ENCODE measurements around the gene ABHD2.

Gene ABHD2

DNA sequence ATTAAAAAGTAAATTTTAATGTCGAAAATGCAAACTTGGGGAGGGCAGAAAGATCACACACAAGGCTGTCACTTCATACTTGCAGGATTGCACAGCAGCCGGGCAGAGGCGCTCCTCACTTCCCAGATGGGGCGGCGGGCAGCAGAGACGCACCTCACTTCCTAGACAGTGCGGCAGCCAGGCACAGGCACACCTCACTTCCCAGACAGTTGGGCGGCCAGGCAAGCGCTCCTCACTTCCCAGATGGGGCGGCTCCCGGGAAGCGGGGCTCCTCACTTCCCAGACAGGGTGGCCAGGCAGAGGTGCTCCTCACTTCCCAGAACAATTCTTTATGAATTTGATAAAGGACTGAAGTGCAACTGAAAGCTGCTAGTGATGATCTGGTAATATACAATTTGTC, 111.9 kb downstream of the ABHD2 start:
- in situ Hi-C loops (cut with HindIII; ENCODE audit: low sequenced_read_pairs): no loop called here
- TF ChIP-seq, protein P1, sequence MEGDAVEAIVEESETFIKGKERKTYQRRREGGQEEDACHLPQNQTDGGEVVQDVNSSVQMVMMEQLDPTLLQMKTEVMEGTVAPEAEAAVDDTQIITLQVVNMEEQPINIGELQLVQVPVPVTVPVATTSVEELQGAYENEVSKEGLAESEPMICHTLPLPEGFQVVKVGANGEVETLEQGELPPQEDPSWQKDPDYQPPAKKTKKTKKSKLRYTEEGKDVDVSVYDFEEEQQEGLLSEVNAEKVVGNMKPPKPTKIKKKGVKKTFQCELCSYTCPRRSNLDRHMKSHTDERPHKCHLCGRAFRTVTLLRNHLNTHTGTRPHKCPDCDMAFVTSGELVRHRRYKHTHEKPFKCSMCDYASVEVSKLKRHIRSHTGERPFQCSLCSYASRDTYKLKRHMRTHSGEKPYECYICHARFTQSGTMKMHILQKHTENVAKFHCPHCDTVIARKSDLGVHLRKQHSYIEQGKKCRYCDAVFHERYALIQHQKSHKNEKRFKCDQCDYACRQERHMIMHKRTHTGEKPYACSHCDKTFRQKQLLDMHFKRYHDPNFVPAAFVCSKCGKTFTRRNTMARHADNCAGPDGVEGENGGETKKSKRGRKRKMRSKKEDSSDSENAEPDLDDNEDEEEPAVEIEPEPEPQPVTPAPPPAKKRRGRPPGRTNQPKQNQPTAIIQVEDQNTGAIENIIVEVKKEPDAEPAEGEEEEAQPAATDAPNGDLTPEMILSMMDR (IDR thresholded peaks at IDR 0.05; ENCODE audit: low read depth, low read length): no peak
- no peak for DNase-seq (ENCODE audit: low read depth, low spot score)
- no peak overlapping the region for H3K4me3 ChIP-seq (ENCODE audit: low read depth, low read length)

DNA sequence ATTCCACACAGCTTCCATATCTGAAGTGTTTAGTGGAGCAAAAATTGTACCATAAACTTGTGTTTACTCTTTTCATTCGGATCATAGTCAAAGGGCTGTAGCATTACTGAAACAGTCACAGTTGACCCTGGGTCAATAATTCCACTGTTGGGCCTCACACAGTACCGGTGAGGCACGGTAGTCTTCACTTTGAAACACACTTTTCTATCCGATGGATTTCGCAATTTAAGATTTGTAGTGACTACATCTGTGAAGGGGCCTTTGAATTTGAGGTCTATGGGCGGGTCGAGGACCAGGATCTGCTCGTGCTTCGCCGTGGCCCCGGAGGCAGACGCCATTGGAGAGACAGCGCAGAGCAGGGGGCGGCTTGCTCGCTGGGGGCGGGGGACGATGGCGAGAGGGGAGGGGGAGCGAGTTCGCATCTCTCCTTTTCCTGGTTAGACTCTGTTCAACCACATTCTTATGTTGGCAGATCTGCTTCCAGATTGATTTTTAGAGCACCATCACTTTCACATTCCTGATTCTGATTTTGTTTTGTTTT, 113.3 kb downstream of the ABHD2 start:
- TF ChIP-seq, protein P1 (IDR thresholded peaks at IDR 0.05; ENCODE audit: low read depth, low read length): no peak
- no peak for DNase-seq (ENCODE audit: low read depth, low spot score)
- in situ Hi-C loops (cut with HindIII; ENCODE audit: low sequenced_read_pairs): no loop called here
- H3K4me3 ChIP-seq (ENCODE audit: low read depth, low read length): no peak overlapping the region

DNA sequence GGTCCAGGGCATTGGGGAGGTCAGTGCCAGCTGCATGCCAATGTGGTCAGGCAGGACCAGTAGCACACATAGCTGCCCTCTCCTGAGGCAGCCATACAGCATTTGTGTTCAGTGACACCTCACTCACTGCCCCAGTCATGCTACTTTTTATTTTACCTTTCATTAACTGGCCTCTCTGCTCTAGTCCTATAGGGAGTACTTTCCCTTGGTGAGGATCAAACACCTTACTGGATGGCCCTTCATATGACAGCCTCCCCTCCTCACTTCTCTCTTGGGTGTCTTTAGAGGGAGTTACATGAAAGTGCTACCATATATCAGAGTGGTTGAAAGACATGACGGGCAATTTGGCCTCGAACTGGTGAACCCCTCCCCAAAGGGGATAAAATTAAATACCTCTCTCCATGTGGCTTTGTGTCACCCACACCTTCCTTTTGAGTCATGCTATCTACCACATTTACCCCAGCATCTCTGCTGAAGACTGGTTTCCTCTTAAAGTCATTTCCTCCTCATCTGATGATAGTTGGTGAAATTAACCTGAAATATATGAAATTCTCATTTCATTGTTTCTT, 115.5 kb downstream of the ABHD2 start:
- TF ChIP-seq, protein P1 (IDR thresholded peaks at IDR 0.05; ENCODE audit: low read depth, low read length): no peak

DNA sequence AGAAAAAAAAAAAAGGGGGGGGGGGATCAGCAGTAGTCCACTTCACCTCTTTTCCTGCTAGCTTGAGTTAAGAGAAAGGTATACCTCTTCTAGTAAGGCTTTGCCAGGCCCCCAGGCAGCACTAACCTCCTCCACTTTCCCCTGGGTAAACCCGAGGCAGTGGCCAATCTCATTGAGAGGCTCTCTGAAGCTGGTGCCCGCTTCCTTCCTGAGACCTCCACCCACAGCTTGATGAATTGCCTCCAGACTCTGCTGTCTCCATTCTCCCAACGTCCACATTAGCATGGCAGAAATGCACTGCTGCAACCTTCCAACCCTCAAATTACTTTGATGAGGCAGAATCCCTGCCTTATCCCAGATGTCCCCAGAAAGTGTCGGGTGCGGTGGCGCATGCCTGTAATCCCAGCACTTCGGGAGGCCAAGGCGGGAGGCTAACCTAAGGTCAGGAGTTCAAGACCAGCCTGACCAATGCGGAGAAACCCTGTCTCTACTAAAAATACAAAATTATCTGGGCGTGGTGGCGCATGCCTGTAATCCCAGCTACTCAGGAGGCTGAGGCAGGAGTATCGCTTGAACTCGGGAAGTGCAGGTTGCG, 117.8 kb downstream of the ABHD2 start:
- DNase-seq (ENCODE audit: low read depth, low spot score): no peak
- TF ChIP-seq, protein P1 (IDR thresholded peaks at IDR 0.05; ENCODE audit: low read depth, low read length): no peak
- in situ Hi-C loops (cut with HindIII; ENCODE audit: low sequenced_read_pairs): no loop called here
- H3K4me3 ChIP-seq (ENCODE audit: low read depth, low read length): no peak overlapping the region

More for the DNA sequence above, 115.5 kb downstream of the ABHD2 start:
- DNase-seq (ENCODE audit: low read depth, low spot score): no peak
- in situ Hi-C loops (cut with HindIII; ENCODE audit: low sequenced_read_pairs): no loop called here
- H3K4me3 ChIP-seq (ENCODE audit: low read depth, low read length): no peak overlapping the region

DNA sequence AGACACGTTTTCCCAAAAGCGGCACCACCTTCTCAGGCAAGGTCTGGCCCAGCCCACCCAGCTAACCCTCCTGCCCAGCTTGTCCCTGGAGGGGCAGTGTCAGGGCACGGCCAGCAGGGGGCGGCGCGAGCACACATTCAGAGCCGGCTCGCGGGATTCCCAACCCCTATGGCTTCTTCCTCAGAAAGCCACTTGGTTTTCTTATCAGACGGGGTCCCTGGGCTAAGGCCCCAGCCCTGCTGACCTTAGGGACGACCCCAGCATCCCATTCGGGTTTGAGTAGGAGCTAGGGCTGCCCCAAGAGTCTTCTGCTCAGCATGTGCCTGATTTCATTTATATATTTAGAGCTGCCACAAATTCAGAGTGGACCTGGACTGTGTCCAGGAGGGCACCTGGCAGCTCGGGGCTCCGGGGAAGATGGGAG, 118.7 kb downstream of the ABHD2 start:
- H3K4me3 ChIP-seq (ENCODE audit: low read depth, low read length): no peak overlapping the region
- DNase-seq (ENCODE audit: low read depth, low spot score): peak; percentile 65
- in situ Hi-C loops (cut with HindIII; ENCODE audit: low sequenced_read_pairs): no loop called here
- TF ChIP-seq, protein P1 (IDR thresholded peaks at IDR 0.05; ENCODE audit: low read depth, low read length): peak; percentile 99

DNA sequence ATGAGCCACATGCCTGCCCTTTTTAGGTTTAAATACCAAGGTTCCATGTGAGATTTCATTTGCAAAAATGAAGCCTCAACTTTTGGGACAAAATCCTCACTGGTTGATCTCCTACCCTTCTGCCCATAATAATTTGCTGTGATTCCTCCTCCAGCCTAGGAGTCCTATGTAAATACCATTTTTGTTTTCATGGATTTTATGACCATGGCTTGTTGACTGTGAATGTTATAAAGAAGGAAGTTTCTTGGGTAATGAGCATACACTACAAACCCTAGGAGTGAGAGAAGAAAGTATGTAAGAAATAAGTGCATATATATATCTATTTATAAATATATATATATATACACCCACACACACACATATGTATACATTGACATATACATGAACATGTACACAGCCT, 120.0 kb downstream of the ABHD2 start:
- TF ChIP-seq, protein P1 (IDR thresholded peaks at IDR 0.05; ENCODE audit: low read depth, low read length): no peak
- DNase-seq (ENCODE audit: low read depth, low spot score): no peak
- in situ Hi-C loops (cut with HindIII; ENCODE audit: low sequenced_read_pairs): no loop called here
- no peak overlapping the region for H3K4me3 ChIP-seq (ENCODE audit: low read depth, low read length)

Measured in astrocyte of the spinal cord (primary cell).